T-helper 2 cell (primary cell): Measurements from ENCODE around the gene SRSF11.

ENCODE experiments used
- DNase-seq, 5 experiments: peaks; one replicate each; pipeline versions ENCODE4 v3.0.0 to v3.0.0-alpha.2; 2012 to 2022

Gene SRSF11

GRCh38 chr1:70222716-70223235, 1.6 kb downstream of the SRSF11 start:
- DNase-seq: no peak

DNA sequence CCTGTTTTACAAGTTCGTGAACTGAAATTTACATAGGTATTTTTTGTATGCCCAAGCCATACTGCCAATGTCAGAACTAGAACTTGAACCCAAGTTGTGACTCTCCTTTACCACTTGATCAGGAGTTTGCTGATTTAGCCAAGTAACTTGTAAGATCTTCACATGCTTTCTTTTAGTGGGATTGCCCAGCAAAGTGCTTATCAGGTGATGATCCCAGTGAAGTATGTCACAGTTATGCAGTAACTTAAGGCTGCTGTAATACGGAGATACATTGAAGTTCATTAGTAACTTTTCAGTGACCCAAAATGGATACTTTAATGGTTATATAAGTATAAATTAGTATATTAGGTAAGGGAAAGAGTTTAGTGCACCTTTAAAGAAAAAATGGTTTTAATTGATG, 3.8 kb downstream of the SRSF11 start:
- DNase-seq: no peak

- peak in 1 of 5 experiments; percentile 42 for DNase-seq
Measured at GRCh38 chr1:70227439-70227838, 6.3 kb downstream of the SRSF11 start.

DNA sequence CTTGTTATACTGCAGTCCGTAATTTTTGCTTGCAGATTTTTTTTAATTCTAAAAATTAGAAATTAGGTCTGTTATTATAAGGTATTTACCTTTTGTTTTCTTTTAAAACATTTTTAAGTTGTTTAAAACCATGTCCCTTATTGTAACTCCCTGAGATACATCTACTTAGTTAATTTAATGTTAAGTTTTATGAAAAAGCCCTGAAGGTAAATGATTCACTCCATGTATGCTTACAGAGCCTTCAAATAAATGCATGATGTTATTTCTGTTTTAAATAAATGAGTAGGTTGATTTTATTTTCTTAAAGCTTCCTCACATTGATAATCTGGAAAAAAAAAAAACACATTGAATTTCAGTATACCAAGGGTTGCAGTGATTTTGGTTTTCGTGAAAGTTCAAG, 7.5 kb downstream of the SRSF11 start:
- DNase-seq: no peak

GRCh38 chr1:70231475-70231874, 10.3 kb downstream of the SRSF11 start:
- DNase-seq: no peak

DNA sequence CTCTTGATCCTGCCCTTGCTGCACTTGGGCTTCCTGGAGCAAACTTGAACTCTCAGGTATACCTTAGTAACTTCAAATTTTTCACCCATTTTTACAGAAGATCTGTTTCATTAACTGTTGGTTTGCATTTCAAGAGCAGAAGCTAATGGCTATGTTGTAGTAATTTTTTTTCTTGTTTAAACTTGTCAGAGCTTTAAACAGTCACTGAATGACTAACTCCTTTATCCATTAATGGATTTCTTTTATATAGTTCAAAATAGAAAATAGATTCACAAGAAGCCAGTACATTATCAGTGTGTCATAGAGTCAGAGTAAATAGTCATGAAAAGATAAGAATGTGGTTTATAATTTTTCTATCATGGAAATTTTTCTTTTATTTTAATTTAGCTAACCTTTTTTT, 13.6 kb downstream of the SRSF11 start:
- DNase-seq: no peak

DNA sequence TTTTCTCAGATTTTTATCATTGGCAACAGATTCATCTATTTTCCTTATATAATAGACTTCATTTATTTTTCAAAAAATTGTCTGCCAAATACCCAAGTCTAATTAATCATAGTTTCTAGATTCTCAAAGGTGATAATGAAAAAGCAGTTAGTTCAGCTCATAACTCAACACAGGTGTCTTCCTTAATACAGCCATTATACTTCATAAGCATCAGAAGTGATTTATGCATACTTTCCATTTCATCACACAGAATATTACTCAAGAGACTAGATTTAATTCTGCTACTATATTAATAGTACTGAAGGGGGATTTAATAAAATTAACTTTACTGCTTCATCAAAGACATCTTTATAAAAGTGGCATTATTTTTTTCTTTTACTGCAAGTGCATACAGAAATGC, 18.8 kb downstream of the SRSF11 start:
- no peak for DNase-seq

DNA sequence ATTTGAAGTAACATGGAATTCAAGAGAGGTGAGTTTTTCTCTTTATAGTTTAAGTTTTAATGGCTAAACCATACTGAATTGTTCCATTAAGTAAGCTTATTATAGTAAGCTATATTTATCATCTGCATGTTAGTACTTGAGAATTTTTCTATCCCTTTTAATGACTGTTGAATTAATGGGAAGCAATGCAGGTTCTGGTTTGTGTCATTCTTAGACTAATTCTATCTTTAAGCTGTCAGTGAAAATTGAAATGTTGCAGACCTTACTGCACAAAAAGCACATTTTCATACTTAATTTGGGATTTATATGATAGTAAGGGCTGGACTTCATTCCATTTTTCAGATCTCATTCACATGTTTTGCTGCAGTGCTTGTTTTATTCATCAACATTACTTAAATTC, 25.9 kb downstream of the SRSF11 start:
- no peak for DNase-seq

DNA sequence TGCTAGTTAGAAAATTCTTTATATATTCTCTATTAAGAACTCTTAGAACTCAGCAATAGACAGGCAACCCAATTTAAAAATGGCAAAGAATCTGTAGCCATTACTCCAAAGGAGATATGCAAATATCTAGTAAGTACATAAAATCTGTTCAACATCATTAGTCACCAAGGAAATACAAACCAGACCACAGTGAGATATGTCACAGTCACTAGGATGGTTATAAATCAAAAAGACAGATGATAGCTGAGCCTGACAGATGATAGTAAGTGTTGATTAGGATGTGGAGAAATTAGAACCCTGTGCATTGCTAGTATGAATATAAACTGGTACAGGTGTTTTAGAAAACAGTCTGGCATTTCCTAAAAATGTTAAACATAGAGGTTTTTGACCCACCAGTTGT, 26.6 kb downstream of the SRSF11 start:
- peak in 1 of 5 experiments; percentile 53 for DNase-seq

DNA sequence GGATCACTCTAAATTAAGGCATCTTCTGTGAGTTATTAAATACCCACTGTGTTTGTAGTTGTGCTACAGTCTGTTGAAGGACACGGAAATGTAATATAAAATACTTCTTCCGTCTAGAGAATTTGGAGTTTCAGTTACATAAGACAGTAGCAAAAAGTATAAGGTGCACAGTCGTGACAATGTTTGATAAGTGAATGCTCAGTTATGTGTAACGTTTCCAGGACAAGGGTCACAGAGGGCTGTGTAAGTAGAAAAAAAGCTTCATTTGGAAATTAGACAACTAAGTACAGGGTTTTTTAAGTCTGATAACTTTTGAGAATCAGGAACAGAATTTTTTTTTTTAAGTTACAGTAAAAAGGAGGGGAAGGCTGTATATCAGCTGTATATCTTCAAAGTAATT, 27.5 kb downstream of the SRSF11 start:
- no peak for DNase-seq

DNA sequence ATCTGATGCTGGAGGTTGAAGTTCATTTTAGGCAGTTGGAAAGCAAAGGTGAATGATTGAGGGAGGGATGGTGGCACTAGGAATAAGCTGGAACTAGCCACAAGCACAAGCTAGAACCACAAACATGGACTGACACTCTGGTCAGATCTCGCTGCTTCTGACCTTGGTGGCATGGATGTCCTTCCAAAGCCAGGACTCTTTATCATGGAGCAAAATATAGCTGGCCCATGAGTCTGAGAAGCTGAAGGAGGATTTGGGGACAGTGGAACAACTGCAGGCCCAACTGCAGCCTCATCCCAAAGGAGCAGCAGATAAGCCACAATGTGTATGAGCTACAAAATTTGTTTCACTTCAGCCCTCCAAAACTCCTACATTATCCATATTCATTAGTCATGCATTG, 35.5 kb downstream of the SRSF11 start:
- no peak for DNase-seq

- DNase-seq: no peak
Measured at GRCh38 chr1:70264839-70265238, 43.7 kb downstream of the SRSF11 start.

GRCh38 chr1:70265946-70266345, 44.8 kb downstream of the SRSF11 start:
- DNase-seq: no peak

GRCh38 chr1:70277875-70278274, 56.7 kb downstream of the SRSF11 start:
- DNase-seq: peak in 1 of 5 experiments; percentile 30

DNA sequence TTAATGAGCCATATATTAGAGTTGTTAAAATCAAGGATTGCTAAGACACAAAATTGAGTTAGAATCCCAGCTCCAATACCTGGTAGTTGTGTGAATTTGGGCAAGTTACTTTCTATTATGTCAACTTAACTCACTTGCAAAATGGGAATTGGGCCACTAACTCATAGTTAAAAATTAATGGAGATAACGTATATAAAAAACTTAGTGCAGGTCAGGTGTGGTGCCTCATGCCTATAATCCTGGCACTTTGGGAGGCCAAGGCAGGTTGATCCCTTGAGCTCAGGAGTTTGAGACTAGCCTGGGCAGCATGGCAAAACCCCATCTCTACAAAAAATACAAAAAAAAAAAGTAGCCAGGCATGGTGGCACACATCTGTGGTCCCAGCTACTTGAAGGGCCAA, 57.5 kb downstream of the SRSF11 start:
- DNase-seq: no peak

- no peak for DNase-seq
Measured at GRCh38 chr1:70284366-70284765, 63.2 kb downstream of the SRSF11 start.

GRCh38 chr1:70286453-70286852, 65.3 kb downstream of the SRSF11 start:
- no peak for DNase-seq

DNA sequence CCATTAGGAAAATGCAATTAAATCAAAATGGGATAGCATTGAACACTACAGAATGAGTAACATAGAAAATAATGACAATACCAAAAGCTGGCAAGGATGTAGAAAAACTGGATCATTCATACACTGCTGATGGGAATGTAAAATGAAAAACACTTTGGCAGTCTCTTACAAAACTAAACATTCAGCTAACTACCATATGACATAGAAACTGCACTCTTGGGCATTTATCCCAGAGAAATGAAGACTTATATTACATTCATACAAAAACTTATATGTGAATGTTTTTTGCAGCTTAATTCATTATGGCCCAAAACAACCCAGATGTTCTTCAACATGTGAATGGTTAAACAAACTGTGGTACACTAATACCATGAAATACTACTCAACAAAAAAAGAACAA, 67.0 kb downstream of the SRSF11 start:
- no peak for DNase-seq

- no peak for DNase-seq
Measured at GRCh38 chr1:70290218-70290617, 69.0 kb downstream of the SRSF11 start.

DNA sequence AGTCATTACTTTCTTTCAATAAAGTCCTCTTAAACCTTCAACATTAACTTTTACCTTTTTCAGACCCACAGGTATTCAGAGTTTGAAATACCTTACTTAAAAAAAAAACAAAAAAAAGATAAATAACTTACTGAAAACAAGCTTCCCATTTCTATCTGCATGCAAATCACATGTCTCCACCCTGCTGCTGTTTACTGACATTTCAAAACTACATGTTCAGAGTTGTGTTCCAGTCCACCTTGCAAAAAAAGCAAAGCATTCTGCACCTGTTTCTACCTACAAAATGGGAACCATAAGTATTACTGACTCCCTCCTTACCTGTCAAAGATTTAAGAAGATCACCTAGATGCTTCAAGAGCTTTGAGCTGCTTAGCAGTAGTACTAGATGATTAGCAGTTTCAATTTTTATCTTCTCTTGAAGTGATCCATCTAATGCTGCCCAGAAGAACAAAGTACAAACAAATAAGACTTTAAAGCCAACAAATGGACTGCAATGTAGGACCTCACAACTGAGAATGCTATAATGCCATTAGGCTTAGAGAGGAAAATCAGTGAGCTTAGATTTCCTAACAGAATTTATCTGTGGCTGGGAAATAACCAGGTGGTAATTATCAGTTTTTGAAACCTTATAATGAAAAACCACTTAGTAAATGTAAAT, 72.1 kb downstream of the SRSF11 start:
- no peak for DNase-seq

DNA sequence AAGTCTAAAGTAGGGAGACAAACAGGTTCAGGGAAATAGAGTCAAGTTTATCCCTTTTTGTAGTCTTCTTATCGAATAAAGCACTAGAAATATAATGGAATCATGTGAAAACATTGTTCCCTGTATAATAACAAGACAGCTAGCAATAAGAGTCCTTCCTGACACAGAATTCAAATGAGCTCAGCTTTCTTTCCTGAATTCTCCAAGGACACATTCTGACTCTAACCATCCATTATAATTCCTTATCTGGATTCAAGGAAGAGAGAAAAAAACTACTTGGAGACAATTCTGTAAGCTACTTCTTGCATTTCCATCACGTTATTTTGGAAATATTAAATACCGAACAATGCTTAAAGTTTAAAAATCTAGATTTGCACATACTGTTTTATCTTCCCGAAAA, 74.6 kb downstream of the SRSF11 start:
- no peak for DNase-seq

GRCh38 chr1:70299472-70299871, 78.3 kb downstream of the SRSF11 start:
- no peak for DNase-seq
